ENCODE results near the gene PHACTR4.

DNA sequence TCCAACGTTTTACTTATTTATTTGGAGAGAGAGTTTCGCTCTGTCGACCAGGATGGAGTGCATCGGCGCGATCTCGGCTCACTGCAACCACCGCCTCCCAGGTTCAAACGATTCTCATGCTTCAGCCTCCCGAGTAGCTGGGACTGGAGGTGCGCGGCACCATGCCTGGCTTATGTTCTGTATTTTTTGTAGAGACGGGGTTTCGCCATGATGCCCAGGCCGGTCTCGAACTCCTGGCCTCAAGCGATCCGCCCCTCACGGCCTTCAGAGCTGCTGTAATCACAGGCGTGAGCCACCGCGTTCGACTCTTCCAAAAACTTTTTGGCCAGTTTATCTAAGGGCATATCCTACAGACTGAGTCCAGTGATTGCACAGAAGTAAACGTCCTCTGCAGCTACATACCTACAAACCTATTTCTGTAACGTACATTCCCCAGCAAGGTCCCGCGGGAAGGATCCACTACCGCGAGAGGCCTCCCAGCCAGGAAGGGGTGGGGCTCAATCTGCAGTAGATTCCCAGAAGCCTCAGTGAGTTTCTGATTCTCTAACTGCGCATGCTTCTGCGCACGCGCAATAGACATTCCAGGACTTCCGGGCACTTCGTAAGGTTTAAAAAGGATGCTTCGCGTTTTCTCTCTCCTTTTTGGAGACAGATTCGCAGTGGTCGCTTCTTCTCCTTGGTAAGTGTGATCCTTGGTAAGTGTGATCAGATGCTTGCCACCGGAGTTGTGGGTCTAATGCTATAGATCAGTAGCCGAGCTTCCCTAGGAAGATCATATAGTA, 136.1 kb downstream of the PHACTR4 start, which contains the start of gene RCC1:
- TF ChIP-seq, protein P1, sequence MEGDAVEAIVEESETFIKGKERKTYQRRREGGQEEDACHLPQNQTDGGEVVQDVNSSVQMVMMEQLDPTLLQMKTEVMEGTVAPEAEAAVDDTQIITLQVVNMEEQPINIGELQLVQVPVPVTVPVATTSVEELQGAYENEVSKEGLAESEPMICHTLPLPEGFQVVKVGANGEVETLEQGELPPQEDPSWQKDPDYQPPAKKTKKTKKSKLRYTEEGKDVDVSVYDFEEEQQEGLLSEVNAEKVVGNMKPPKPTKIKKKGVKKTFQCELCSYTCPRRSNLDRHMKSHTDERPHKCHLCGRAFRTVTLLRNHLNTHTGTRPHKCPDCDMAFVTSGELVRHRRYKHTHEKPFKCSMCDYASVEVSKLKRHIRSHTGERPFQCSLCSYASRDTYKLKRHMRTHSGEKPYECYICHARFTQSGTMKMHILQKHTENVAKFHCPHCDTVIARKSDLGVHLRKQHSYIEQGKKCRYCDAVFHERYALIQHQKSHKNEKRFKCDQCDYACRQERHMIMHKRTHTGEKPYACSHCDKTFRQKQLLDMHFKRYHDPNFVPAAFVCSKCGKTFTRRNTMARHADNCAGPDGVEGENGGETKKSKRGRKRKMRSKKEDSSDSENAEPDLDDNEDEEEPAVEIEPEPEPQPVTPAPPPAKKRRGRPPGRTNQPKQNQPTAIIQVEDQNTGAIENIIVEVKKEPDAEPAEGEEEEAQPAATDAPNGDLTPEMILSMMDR (optimal IDR thresholded peaks at IDR 0.05 in 1 of 3, IDR thresholded peaks at IDR 0.05 in 1 of 3, conservative IDR thresholded peaks at IDR 0.05 in 1 of 3; ENCODE audit: extremely low read depth in 1 of 3, insufficient read depth in 2 of 3, low read length in 3 of 3), result no peak
- TF ChIP-seq EZH2 (IDR thresholded peaks at IDR 0.05; ENCODE audit: low read length), result no peak

All from keratinocyte (primary cell).